Adrenal gland (tissue), 12 donors: Measurements from ENCODE around the gene ANKIB1. TPM values are rescaled to one million over a fixed set of nuclear protein-coding genes. Genes with fewer than 3 reads are reported as not detected.

Experiments used
- DNase-seq, 7 donors: peaks; one replicate each; pipeline ENCODE4 v3.0.0-alpha.2; 2019 to 2020
- H3K27ac ChIP-seq, 5 donors: fragments of 200-600 bp; sonication (generic) in 4 of 5; 1 replicate in 3 of 5; 2 replicates in 2 of 5; pipeline versions ENCODE4 v1.5.1 to v1.8.0; 2016 to 2020; ENCODE audit warnings: mild to moderate bottlenecking in 1 of 5
- H3K27me3 ChIP-seq: fragments of 200-600 bp; 2 replicates; pipeline ENCODE4 v1.8.0; 2021
- H3K36me3 ChIP-seq, 2 donors: fragments of 200-600 bp; replicated peaks in 1 of 2; 1 replicate in 1 of 2; 2 replicates in 1 of 2; pipeline versions ENCODE4 v1.5.1 to v1.8.0; 2018 to 2022
- H3K4me1 ChIP-seq, 2 donors: fragments of 200-600 bp; replicated peaks in 1 of 2; 1 replicate in 1 of 2; 2 replicates in 1 of 2; pipeline versions ENCODE4 v1.5.1 to v1.8.0; 2018 to 2021
- H3K4me3 ChIP-seq, 4 donors: fragments of 200-600 bp; sonication (generic) in 3 of 4; one replicate each; pipeline ENCODE4 v1.5.1; 2016 to 2018
- H3K9me3 ChIP-seq, 3 donors: fragments of 200-600 bp; sonication (generic) in 1 of 3; replicated peaks in 1 of 3; 1 replicate in 2 of 3; 2 replicates in 1 of 3; pipeline versions ENCODE4 v1.5.1 to v1.8.0; 2016 to 2021
- CTCF ChIP-seq, 6 experiments: fragments of 450-650 bp in 4 of 6; fragments of 200-600 bp in 2 of 6; sonication (generic) in 1 of 6; IDR thresholded peaks; 1 replicate in 5 of 6; 2 replicates in 1 of 6; pipeline versions ENCODE4 v1.5.1 to v1.8.0; 2016 to 2021; ENCODE audit warnings: antibody characterized with exemption in 6 of 6, mild to moderate bottlenecking in 2 of 6, moderate library complexity in 1 of 6
- POLR2A ChIP-seq, 2 donors: fragments of 450-650 bp; IDR thresholded peaks; one replicate each; pipeline ENCODE4 v1.6.1; 2017; ENCODE audit warnings: antibody characterized with exemption in 2 of 2, mild to moderate bottlenecking in 2 of 2, moderate library complexity in 1 of 2
- WGBS, 4 donors: extraction: QIAGEN DNeasy Blood & Tissue Kit in 2 of 4; methylation state at CpG; one replicate each; pipeline versions ENCODE4 v1.1.5 to v1.1.7; 2013 to 2017; 5-methylcytosine and 5-hydroxymethylcytosine counted together
- intact Hi-C, 2 donors: fragments of 100-400 bp; cut with DNase I; formaldehyde crosslinking; loops; one replicate each; pipeline versions ENCODE4 v1.14.1 to v1.15.0; 2022 to 2023
- polyA plus RNA-seq, 3 donors: library from polyadenylated mRNA; stranded (reverse); fragments of 200-250 nt in 2 of 3; fragments of 350-450 nt in 1 of 3; fragmentation: Illumina TruSeq in 1 of 3; extraction: RNeasy Lipid Tissue Mini Kit (QIAGEN cat#74804) in 1 of 3; gene quantifications; one replicate each; pipeline ENCODE4 v1.2.3, GENCODE V29; 2013 to 2014
- total RNA-seq, 9 donors: library from RNA; depleted of rRNA in 4 of 9; stranded (reverse); fragments of >200 nt in 4 of 9; fragments of 120-200 nt in 1 of 9; fragmentation: NEBNext Ultra II Directional in 1 of 9; extraction: Animal tissue kit (Norgen Biotek cat#: 25700) in 1 of 9; gene quantifications; one replicate each; pipeline versions ENCODE4 v1.1.0 to v1.2.4, GENCODE V29; 2013 to 2023
- donor health status: healthy with polysubstance abuse.
- donor health status: Bipolar disorder and iron deficiency.
- donor health status: DM: yes; HTN: yes; CAD: no.
- donor health status: DM: no; HTN: no; CAD: no.
- donor health status: DM: no; HTN: no; CAD: no.
- donor health status: DM: yes; HTN: yes; CAD: no.

Gene ANKIB1
- total and polyA plus RNA-seq, 12 donors = 10.3 to 57.0 (median 42.9) TPM

GRCh38 chr7:92421676-92422435 lies 176.1 kb downstream of the ANKIB1 start:
- H3K4me3 ChIP-seq = no peak overlapping the region
- no peaks in the 10 kb centered on the region for H3K4me1 ChIP-seq
- H3K9me3 ChIP-seq = no peaks in the 10 kb centered on the region
- H3K27ac ChIP-seq = no peak overlapping the region
- 36 to 52% (median 45%) methylated on average over 4 to 5 of the region's 5 CpGs for WGBS, 4 donors
- DNase-seq = peak in 1 of 7 donors; percentile 12
- TF ChIP-seq POLR2A (IDR thresholded peaks at IDR 0.05) = no peak
- TF ChIP-seq CTCF (IDR thresholded peaks at IDR 0.05) = no peak
- no peaks in the 10 kb centered on the region for H3K27me3 ChIP-seq
- intact Hi-C loops = no loop called here
- H3K36me3 ChIP-seq = no peaks in the 10 kb centered on the region

- Histone ChIP-seq H3K4me1 (no peaks in the 10 kb centered on the region), H3K27me3 (no peaks in the 10 kb centered on the region), H3K27ac (no peak overlapping the region), H3K36me3 (no peaks in the 10 kb centered on the region), H3K9me3 (no peaks in the 10 kb centered on the region), H3K4me3 (no peak overlapping the region)
- no peak for TF ChIP-seq POLR2A (IDR thresholded peaks at IDR 0.05)
- TF ChIP-seq CTCF (IDR thresholded peaks at IDR 0.05) = no peak
- DNase-seq = no peak
- intact Hi-C loops = no loop called here
- 92 to 96% (median 93%) methylated on average over 5 to 6 of the region's 6 CpGs for WGBS, 4 donors
Observed at GRCh38 chr7:92422926-92423325, 177.2 kb downstream of the ANKIB1 start.

- no peak for TF ChIP-seq CTCF (IDR thresholded peaks at IDR 0.05)
- TF ChIP-seq POLR2A (IDR thresholded peaks at IDR 0.05) = no peak
Observed at GRCh38 chr7:92423710-92424131, 177.9 kb downstream of the ANKIB1 start.

DNA sequence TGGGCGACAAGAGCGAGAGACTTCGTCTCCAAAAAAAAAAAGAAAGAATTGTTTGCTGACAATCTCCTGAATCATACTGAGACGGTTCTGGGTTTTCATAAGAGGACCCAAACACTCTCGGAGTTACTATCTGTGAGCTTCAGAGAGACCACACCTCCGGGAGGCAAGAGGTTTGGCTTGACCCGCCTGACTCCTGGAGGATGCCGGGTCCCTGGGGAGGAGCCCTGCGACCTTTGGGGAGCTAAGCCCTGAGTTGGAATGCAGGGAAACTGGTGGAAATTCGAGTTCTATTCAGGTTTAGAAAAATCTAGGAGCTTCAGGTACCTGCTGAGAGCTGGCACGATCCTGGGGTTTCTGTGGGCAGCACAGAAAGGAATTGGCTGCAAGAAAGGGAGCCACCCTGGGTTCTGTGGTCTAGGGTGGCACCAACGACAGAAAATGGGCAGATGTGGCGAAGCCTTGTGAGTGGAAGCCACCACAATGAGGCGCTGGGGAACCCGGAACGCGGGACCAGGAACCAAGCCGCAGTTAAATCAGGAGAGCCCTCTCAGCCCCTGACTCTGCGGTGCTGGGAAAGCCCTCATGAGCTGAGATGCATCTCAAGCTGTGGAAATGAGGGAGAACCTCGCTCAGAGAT lies 179.7 kb downstream of the ANKIB1 start:
- Histone ChIP-seq H3K27ac (no peak overlapping the region), H3K4me3 (no peak overlapping the region), H3K4me1 (no peaks in the 10 kb centered on the region), H3K27me3 (no peaks in the 10 kb centered on the region), H3K9me3 (no peaks in the 10 kb centered on the region), H3K36me3 (no peaks in the 10 kb centered on the region)
- 43 to 58% (median 50%) methylated on average over 20 of the region's 20 CpGs for WGBS, 4 donors
- no peak for DNase-seq
- intact Hi-C loops = no loop called here
- TF ChIP-seq POLR2A (IDR thresholded peaks at IDR 0.05) (no peak), CTCF (IDR thresholded peaks at IDR 0.05) (no peak)

More at GRCh38 chr7:92423710-92424131, 177.9 kb downstream of the ANKIB1 start:
- DNase-seq = no peak
- no peaks in the 10 kb centered on the region for H3K36me3 ChIP-seq
- no peaks in the 10 kb centered on the region for H3K27me3 ChIP-seq
- peak overlapping the region in 2 of 5 donors; percentile 5 to 41 for H3K27ac ChIP-seq
- H3K9me3 ChIP-seq = no peaks in the 10 kb centered on the region
- intact Hi-C loops = no loop called here
- peak overlapping the region in 1 of 4 donors; percentile 47 for H3K4me3 ChIP-seq
- 64 to 73% (median 71%) methylated on average over 5 of the region's 5 CpGs for WGBS, 4 donors
- no peaks in the 10 kb centered on the region for H3K4me1 ChIP-seq
